CD8-positive, alpha-beta memory T cell (primary cell): ENCODE results near the gene KIAA0232. TPM values are rescaled to one million over a fixed set of nuclear protein-coding genes. Genes with fewer than 3 reads are reported as not detected.

Source experiments
- CTCF ChIA-PET: fragments of 350-600 bp; sonication (Branson Sonifier 250); formaldehyde crosslinking; loops from one replicate; lab custom pipeline; 2021; ENCODE audit warnings: antibody characterized with exemption; lab: Charles Lee
- POLR2A ChIA-PET: fragments of 350-600 bp; sonication (Branson Sonifier 250); formaldehyde crosslinking; loops from one replicate; lab custom pipeline; 2021; ENCODE audit warnings: antibody characterized with exemption; lab: Charles Lee
- DNase-seq, 5 donors: peaks; one replicate each; pipeline versions ENCODE4 v3.0.0 to v3.0.0-alpha.2; 2020 to 2022; ENCODE audit warnings: mixed read lengths in 1 of 5
- H3K27ac ChIP-seq: one replicate; pipeline ENCODE4 v1.7.0; 2013; ENCODE audit warnings: low read depth, mild to moderate bottlenecking, low read length, moderate library complexity
- H3K27me3 ChIP-seq: 2 replicates; pipeline ENCODE4 v1.7.0; 2013; ENCODE audit warnings: low read length, mild to moderate bottlenecking; ENCODE audit not compliant: insufficient read depth, poor library complexity, severe bottlenecking
- H3K36me3 ChIP-seq: 2 replicates; pipeline ENCODE4 v1.7.0; 2013; ENCODE audit warnings: mild to moderate bottlenecking, low read length, moderate library complexity; ENCODE audit not compliant: insufficient read depth
- H3K4me1 ChIP-seq: 2 replicates; pipeline ENCODE4 v1.7.0; 2013; ENCODE audit warnings: mild to moderate bottlenecking, low read length, moderate library complexity; ENCODE audit not compliant: insufficient read depth
- H3K4me3 ChIP-seq: 2 replicates; pipeline ENCODE4 v1.7.0; 2013; ENCODE audit warnings: mild to moderate bottlenecking, low read length
- H3K9me3 ChIP-seq: 2 replicates; pipeline ENCODE4 v1.7.0; 2013; ENCODE audit warnings: mild to moderate bottlenecking, low read length
- H3K27ac Mint-ChIP-seq, 8 donors: one replicate each; pipeline ENCODE4 v1.8.0; 2020 to 2021; ENCODE audit warnings: mixed read lengths in 8 of 8, mild to moderate bottlenecking in 6 of 8, inconsistent platforms in 3 of 8, moderate library complexity in 3 of 8
- H3K27me3 Mint-ChIP-seq, 2 donors: one replicate each; pipeline ENCODE4 v1.8.0; 2020 to 2021; ENCODE audit warnings: mixed read lengths in 2 of 2, mild to moderate bottlenecking in 1 of 2, moderate library complexity in 1 of 2
- H3K36me3 Mint-ChIP-seq, 3 donors: one replicate each; pipeline ENCODE4 v1.8.0; 2020 to 2021; ENCODE audit warnings: mixed read lengths in 3 of 3, inconsistent platforms in 1 of 3, mild to moderate bottlenecking in 1 of 3
- H3K4me1 Mint-ChIP-seq, 3 donors: one replicate each; pipeline ENCODE4 v1.8.0; 2020 to 2021; ENCODE audit warnings: mixed read lengths in 3 of 3, inconsistent platforms in 1 of 3, mild to moderate bottlenecking in 1 of 3
- H3K4me3 Mint-ChIP-seq, 7 donors: one replicate each; pipeline ENCODE4 v1.8.0; 2020 to 2021; ENCODE audit warnings: mixed read lengths in 7 of 7, mild to moderate bottlenecking in 6 of 7, moderate library complexity in 4 of 7, inconsistent platforms in 2 of 7
- H3K9me3 Mint-ChIP-seq, 5 donors: one replicate each; pipeline ENCODE4 v1.8.0; 2020 to 2022; ENCODE audit warnings: mixed read lengths in 5 of 5, mild to moderate bottlenecking in 3 of 5, moderate library complexity in 2 of 5, inconsistent platforms in 1 of 5
- polyA plus RNA-seq: library from polyadenylated mRNA; unstranded; fragments of 300-500 nt; fragmentation: Illumina TruSeq; gene quantifications from one replicate; pipeline ENCODE4 v1.2.3, GENCODE V29; 2021
- total RNA-seq, 2 experiments: library from RNA; stranded (reverse); gene quantifications; one replicate each; pipeline ENCODE4 v1.2.3, GENCODE V29; 2021

The KIAA0232 gene
- total and polyA plus RNA-seq, 3 experiments from 2014 or later, result 13.6 to 16.4 (median 16.0) TPM

DNA sequence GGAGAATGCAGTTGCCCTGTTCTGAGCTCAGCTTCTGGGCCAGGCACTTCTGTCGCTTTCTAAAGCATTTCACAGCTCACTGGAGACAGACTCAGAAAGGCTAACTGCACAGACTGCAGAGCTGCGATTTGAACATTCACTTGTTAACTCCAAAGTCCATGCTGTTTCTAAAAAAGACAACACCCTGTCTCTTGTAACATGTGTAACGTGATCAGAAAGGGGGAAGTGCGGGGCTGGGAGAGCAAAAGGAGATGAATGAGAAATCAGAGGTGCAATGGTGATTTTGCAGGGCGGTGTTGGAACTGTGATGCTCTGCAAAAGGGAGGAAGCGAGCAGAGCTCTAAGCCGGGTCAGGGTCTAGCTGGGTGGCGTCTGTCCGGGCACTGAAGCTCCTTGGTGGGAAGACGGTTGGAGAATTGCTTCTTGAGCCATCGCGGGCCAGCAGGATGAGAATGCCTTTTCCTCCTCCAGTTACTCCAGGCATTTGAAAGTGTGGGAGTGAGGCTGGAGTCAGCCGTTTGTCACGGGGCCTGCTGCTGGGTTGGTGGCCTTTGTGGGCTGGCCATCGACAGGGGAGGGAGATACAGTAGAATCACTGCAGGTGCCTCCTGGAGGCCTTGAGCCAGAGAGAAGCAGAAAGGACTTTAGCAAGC lies 147.4 kb downstream of the KIAA0232 start:
- H3K27ac ChIP-seq, result no peak overlapping the region
- H3K27me3 Mint-ChIP-seq, result no peaks in the 10 kb centered on the region
- H3K36me3 ChIP-seq, result peaks cover 6% of the 10 kb centered on the region
- H3K27me3 ChIP-seq, result no peaks in the 10 kb centered on the region
- peaks cover 17 to 53% (median 20%) of the 10 kb centered on the region in 3 donors for H3K36me3 Mint-ChIP-seq
- POLR2A ChIA-PET, result no interaction called here
- peak overlapping the region in 2 of 8 donors; percentile 14 to 87 for H3K27ac Mint-ChIP-seq
- no peaks in the 10 kb centered on the region for H3K9me3 Mint-ChIP-seq
- no peak overlapping the region for H3K4me3 Mint-ChIP-seq
- CTCF ChIA-PET, result interaction anchor here (1.1 to 1.2 kb wide), 2 partner anchors 44 to 153 kb away, joined by 3 read pairs; no protein-coding TSS in a partner anchor
- DNase-seq, result no peak
- no peaks in the 10 kb centered on the region for H3K9me3 ChIP-seq
- no peak overlapping the region for H3K4me3 ChIP-seq
- peaks cover 65 to 80% (median 78%) of the 10 kb centered on the region in 3 donors for H3K4me1 Mint-ChIP-seq
- peaks cover 44% of the 10 kb centered on the region for H3K4me1 ChIP-seq

DNA sequence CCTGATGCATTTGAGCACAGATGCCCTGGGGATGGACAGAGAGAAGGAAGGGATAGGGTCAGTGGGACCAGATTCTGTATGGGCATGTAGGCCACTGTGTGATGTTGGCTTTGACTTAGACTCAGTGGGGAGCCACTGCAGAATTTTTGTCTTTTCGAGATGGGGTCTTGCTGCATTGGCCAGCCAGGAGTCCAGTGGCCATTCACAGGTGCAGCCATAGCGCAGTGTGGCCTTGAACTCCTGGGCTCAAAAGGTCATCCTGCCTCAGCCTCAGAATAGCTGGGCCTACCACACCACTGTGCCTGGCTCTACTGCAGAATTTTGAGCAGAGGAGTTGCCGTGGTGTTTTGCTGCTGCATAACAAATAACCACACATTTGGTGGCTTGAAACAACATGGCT lies 149.9 kb downstream of the KIAA0232 start:
- peaks cover 23% of the 10 kb centered on the region for H3K4me1 ChIP-seq
- peaks cover 6% of the 10 kb centered on the region for H3K36me3 ChIP-seq
- Mint-ChIP-seq H3K36me3 (peaks cover 13 to 44% (median 16%) of the 10 kb centered on the region in 3 donors), H3K27ac (peak overlapping the region in 4 of 8 donors; percentile 39 to 91 (median 79)), H3K4me3 (no peak overlapping the region), H3K9me3 (no peaks in the 10 kb centered on the region), H3K4me1 (peaks cover 54 to 74% (median 71%) of the 10 kb centered on the region in 3 donors), H3K27me3 (no peaks in the 10 kb centered on the region)
- DNase-seq, result no peak
- no peak overlapping the region for H3K27ac ChIP-seq
- H3K4me3 ChIP-seq, result no peak overlapping the region
- ChIA-PET CTCF (no interaction called here), POLR2A (interaction anchor here (1.5 kb wide), 1 partner anchor 10 kb away, joined by 3 read pairs; no protein-coding TSS in a partner anchor)
- no peaks in the 10 kb centered on the region for H3K9me3 ChIP-seq
- no peaks in the 10 kb centered on the region for H3K27me3 ChIP-seq

GRCh38 chr4:6932918-6933317 lies 150.4 kb downstream of the KIAA0232 start:
- Mint-ChIP-seq H3K9me3 (no peaks in the 10 kb centered on the region), H3K4me1 (peaks cover 52 to 74% (median 69%) of the 10 kb centered on the region in 3 donors), H3K27ac (peak overlapping the region in 1 of 8 donors; percentile 72), H3K36me3 (peaks cover 13 to 45% (median 16%) of the 10 kb centered on the region in 3 donors), H3K4me3 (no peak overlapping the region), H3K27me3 (no peaks in the 10 kb centered on the region)
- H3K36me3 ChIP-seq, result peaks cover 6% of the 10 kb centered on the region
- ChIA-PET CTCF (no interaction called here), POLR2A (interaction anchor here (1.5 kb wide), 1 partner anchor 9 kb away, joined by 3 read pairs; no protein-coding TSS in a partner anchor)
- H3K4me1 ChIP-seq, result peaks cover 18% of the 10 kb centered on the region
- H3K27ac ChIP-seq, result no peak overlapping the region
- no peak overlapping the region for H3K4me3 ChIP-seq
- H3K27me3 ChIP-seq, result no peaks in the 10 kb centered on the region
- no peaks in the 10 kb centered on the region for H3K9me3 ChIP-seq
- DNase-seq, result no peak

Other genes with a start within 250 kb of the KIAA0232 start
- gene MAN2B2, start 207.5 kb upstream of the KIAA0232 start, total RNA-seq, result 10 to 100 TPM; 17.5 to 18.3 TPM
- 33.5 TPM for gene MAN2B2, start 207.5 kb upstream of the KIAA0232 start, polyA plus RNA-seq
- gene MRFAP1, start 142.0 kb upstream of the KIAA0232 start, total RNA-seq, result 100 to 1,000 TPM; 122 to 126 TPM
- gene MRFAP1, start 142.0 kb upstream of the KIAA0232 start, polyA plus RNA-seq, result 175 TPM
- 1 to 10 TPM; 1.0 to 1.2 TPM for gene S100P, start 88.8 kb upstream of the KIAA0232 start, total RNA-seq
- gene S100P, start 88.8 kb upstream of the KIAA0232 start, polyA plus RNA-seq, result 1.7 TPM
- gene MRFAP1L1, start 72.9 kb upstream of the KIAA0232 start, total RNA-seq, result 10 to 100 TPM; 54.9 to 55.9 TPM
- 142 TPM for gene MRFAP1L1, start 72.9 kb upstream of the KIAA0232 start, polyA plus RNA-seq
- 10 to 100 TPM; 21.5 to 22.9 TPM for gene BLOC1S4, start 66.6 kb upstream of the KIAA0232 start, total RNA-seq
- gene BLOC1S4, start 66.6 kb upstream of the KIAA0232 start, polyA plus RNA-seq, result 96.7 TPM
- 10 to 100 TPM; 38.0 to 43.7 TPM for gene TBC1D14, start 127.1 kb downstream of the KIAA0232 start, total RNA-seq
- 48.5 TPM for gene TBC1D14, start 127.1 kb downstream of the KIAA0232 start, polyA plus RNA-seq